GM19372 (cell line): Measurements from ENCODE around the gene SNX9.
A peak's percentile ranks its signal among the peaks of the same experiment; 100 is the strongest.
"Not testable (repeated sequence)": the region's sequence is repeated elsewhere in the genome, so short reads cannot be mapped to it uniquely, and the experiment has no call there.

ENCODE experiments used
- ATAC-seq: cut with Tn5 transposase; IDR thresholded peaks from one replicate; pipeline ENCODE4 v1.9.1; 2021; ENCODE audit warnings: mild to moderate bottlenecking, low read depth, moderate library complexity; ENCODE audit not compliant: unreplicated experiment

SNX9 gene

DNA sequence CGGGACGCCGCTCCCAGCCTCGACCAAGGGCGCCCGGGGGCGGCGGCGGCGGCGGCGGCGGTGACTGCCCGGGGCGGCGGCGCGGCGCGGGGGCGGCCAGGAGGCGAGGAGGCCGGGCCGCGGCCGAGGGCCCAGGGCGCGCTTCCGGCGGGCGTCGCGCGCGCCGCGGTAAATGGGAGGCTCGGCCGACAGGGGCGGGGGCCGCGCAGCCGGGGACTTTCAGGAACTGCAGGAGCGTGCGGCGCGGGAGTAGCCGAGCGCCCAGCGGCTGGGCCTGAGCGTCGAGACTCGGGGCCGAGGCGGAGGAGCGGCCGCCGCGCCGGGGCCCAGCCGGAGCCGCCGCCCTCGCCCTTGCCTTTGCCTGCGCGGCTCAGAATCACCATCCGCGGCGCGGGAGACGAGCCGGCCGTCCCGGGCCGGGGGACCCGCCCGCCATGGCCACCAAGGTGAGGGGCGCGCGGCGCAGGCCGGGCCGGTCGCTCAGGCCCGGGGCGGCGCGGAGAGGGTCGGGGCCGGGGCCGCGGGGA, at the start of gene SNX9:
TSS of gene SNX9 (plus strand) at position 246 of the 527 bp plus-strand sequence. CDS start at position 435, 189 bp downstream.
- peak; percentile 69 for ATAC-seq

GRCh38 chr6:157773248-157773773, 49.7 kb upstream of the SNX9 start:
- no peak for ATAC-seq

DNA sequence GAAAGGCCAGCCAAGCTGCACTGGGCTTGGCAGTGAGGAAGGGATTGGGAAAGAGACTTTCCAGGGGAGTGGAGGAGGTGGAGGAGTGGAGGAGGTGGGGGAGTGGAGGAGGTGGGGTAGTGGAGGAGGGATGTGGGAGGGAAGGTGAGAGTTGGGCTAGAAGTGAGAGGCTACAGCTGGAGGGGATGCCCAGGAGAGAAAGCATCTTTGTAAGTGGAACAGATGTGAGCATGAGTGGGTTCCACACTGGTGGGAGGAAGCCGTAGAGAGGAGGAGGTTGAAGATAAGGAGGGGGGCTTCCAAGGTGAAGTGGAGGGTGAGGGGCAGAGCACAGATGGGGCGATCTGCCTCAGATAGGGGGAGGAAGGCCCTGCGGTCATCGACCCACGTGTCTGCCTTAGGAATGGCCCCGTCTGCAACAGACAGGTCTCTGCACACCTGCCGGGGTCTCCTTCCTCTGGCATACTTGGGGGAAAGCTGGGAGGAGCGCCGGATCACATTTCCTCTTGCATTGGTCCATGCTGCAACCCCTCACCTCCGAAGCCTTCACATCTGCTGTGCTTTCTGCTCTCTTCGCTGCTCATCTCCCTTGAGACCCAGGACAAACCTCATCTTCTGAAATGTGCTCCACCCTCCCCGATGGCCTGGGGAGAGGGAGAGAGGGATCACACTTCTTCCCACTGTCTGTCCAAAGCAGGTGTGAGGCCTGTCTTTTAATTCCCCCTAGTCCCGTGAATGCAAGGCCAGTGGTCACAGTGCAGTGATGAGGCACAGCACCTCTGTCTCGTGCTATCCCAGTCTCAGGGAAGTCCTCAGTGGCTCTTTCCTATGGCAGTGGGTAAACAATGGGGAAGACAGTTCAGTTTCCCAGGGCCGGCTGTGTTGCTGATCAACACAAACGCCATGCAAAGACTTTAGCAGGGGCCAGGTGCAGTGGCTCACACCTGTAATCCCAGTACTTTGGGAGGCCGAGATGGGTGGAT, 48.6 kb upstream of the SNX9 start:
- no peak for ATAC-seq

- ATAC-seq, result no peak
Measured at GRCh38 chr6:157775376-157775775, 47.7 kb upstream of the SNX9 start.

GRCh38 chr6:157777344-157777743, 45.7 kb upstream of the SNX9 start:
- ATAC-seq, result no peak

DNA sequence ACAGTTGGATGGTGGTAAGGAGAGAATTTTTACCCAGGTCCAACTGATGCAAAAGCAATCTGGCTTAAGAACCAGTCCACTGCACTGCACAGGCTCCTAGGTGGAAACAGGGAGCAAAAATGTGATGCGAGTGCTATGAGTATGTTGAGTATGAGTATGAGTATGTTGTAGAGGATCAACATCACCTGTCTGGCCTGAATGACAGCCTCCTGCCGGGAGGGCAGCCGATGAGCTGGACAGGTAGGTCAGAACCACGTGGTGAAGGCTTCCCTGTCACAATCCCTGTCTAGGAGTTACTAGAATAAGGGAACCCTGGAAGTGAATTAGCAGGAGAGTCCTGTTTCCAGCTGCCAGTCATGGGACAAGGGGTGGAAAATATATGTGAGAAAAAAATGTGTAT, 44.3 kb upstream of the SNX9 start:
- no peak for ATAC-seq

- ATAC-seq, result no peak
Measured at GRCh38 chr6:157779705-157780604, 43.1 kb upstream of the SNX9 start.

GRCh38 chr6:157785636-157786035, 37.4 kb upstream of the SNX9 start:
- no peak for ATAC-seq

DNA sequence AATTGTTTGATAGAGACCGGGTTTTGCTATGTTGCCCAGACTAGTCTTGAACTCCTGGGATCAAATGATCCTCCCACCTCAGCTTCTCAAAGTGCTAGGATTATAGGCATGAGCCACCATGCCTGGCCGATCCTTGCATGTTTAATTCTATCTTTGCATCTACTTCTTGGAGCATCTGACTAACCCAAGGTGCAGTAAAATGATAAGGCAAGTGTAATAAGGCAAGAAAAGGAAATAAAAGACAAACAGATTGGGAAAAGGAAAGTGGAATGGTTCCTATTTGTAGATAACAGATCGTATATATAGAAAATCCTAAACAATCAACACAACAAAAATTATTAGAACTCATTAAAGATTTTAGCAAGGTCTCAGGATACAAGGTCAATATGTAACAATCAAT, 36.8 kb upstream of the SNX9 start:
- no peak for ATAC-seq

- ATAC-seq, result no peak
Measured at GRCh38 chr6:157787080-157787479, 36.0 kb upstream of the SNX9 start.

DNA sequence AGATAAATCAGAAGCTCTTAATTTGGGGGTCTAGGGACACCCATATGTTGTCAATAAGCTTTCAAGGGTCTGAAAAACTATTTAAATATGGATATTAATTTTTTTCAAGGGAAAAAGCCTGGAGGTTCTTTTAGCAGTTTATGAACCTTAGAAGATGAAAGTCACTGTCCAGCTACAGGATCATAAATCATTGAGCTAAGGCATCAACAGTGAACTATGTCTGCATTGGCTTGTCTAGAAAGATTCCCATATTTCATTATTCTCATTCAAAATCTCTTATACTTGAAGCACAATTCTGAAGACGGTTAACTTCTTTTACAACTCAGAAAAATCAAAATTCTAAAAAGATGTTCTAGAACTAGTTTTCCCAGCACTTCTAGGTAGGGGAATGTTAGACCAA, 34.9 kb upstream of the SNX9 start:
- no peak for ATAC-seq

DNA sequence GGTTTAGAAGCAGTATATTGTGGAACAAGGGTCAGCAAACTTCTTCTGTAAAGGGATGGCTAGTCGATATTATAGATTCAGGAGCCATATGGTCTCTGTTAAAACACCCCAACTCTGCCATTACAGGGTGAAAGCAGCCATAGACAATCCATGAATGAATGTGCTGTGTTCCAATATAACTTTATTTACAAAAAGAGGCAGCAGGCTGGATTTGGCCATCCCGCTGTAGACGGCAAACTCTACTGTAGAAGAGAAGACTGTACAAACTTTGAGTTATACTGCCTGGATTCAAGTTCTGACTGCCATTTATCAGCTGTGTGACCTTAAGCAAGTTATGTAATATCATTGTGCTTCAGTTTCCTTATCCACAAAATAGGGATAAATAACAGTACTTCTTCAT, 33.7 kb upstream of the SNX9 start:
- ATAC-seq, result no peak

DNA sequence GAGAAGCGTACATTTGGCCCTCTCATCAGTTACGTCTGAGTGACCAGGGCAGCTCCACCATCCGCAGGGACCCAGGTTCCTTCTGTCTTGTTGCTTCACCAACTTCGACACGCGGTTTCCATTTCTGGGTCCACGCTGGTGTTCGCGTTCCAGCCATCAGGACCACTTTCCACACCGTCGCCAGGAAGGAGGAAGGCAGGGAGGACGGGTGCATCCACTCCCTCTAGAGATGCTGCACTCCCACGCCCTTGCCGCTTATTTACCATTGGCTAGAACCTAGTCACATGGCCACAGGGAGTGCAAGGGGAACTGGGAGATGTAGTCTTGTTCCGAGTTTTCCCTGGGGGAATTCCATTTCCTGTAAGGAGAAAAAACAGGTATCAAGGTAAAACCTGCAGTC, 33.2 kb upstream of the SNX9 start:
- no peak for ATAC-seq

DNA sequence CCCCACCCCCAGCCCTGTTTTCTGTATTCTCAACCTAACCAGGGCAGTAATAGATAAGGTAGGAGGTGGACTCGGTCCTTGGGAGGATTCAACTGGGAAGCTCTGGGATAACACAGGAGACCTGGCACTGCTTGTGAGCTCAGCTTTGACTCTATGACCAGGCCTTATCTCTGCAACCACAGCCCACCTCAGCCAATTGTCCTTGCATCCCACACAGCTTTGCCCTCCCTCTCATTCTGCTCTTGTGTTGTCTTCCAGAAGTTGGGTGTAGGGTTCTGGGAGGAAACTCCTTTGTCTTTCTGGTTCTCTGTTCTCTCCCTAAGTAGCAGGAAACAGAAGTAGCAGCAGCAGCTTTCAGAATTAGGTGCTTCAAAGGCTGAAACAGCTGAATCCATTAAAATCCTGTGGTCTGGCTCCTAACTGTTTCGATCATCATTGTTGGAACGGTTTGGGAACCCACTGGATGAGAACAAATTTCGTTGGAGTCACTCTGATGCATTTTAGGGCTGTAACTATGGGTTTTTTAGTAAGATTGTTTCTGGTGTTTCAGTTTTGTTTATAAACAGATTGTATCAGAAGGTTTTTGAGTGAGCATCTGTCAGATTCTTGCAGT, 32.4 kb upstream of the SNX9 start:
- ATAC-seq, result no peak

DNA sequence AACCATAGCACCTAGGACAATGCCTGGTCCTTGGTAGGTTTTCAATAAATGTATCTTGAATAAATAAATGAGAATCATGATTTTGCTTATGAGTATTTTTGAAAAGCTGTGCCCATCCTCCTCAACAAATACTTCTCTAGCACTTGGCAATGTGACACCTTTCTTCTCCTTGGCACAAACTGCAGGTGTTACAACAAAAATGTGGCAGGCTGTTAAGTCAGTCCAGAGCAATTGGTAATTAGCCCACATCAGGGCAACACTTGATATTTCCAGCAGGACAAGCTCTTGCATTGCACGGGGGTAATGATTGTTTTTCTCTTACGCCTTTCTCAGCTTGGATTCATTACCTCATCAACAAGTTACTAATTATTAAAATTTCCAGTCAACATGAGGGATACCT, 31.6 kb upstream of the SNX9 start:
- ATAC-seq, result no peak

- ATAC-seq, result no peak
Measured at GRCh38 chr6:157792671-157793070, 30.4 kb upstream of the SNX9 start.

GRCh38 chr6:157794012-157794411, 29.0 kb upstream of the SNX9 start:
- not testable (repeated sequence) for ATAC-seq

- no peak for ATAC-seq
Measured at GRCh38 chr6:157795841-157796240, 27.2 kb upstream of the SNX9 start.

- ATAC-seq, result no peak
Measured at GRCh38 chr6:157798851-157799250, 24.2 kb upstream of the SNX9 start.

- not testable (repeated sequence) for ATAC-seq
Measured at GRCh38 chr6:157799561-157799960, 23.5 kb upstream of the SNX9 start.
